Measurements from ENCODE around the gene ARHGEF16.

ARHGEF16 gene

DNA sequence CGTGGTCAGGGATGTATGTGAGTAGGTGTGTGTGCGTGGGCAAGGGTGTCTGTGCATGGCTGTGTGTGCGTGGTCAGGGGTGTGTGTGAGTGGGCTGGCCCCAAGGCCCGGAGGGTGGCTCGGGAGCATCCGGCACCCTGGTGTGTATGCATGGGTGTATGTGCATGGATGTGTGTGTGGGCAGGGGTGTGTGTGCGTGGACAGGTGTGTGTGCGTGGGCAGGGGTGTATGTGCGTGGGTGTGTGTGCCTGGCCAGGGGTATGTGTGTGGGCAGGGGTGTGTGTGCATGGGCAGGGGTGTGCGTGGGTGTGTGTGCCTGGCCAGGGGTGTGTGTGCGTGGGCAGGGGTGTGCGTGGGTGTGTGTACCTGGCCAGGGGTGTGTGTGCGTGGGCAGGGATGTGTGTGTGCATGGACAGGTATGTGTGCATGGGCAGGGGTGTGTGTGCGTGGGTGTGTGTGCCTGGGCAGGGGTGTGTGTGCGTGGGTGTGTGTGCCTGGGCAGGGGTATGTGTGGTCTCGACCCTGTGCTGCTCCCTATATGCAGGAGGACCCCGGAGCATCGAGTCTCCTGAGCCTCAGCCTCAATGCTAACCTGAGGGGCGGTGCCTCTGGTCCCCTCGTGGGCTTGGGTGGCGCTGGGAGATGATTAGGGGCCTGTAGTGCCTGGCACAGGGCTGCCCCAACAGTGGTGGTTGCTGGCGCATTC lies 16.3 kb downstream of the ARHGEF16 start:
- no peak for TF ChIP-seq EZH2phosphoT487 (IDR thresholded peaks at IDR 0.05; ENCODE audit: low read length)
- TF ChIP-seq, protein P1, sequence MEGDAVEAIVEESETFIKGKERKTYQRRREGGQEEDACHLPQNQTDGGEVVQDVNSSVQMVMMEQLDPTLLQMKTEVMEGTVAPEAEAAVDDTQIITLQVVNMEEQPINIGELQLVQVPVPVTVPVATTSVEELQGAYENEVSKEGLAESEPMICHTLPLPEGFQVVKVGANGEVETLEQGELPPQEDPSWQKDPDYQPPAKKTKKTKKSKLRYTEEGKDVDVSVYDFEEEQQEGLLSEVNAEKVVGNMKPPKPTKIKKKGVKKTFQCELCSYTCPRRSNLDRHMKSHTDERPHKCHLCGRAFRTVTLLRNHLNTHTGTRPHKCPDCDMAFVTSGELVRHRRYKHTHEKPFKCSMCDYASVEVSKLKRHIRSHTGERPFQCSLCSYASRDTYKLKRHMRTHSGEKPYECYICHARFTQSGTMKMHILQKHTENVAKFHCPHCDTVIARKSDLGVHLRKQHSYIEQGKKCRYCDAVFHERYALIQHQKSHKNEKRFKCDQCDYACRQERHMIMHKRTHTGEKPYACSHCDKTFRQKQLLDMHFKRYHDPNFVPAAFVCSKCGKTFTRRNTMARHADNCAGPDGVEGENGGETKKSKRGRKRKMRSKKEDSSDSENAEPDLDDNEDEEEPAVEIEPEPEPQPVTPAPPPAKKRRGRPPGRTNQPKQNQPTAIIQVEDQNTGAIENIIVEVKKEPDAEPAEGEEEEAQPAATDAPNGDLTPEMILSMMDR (IDR thresholded peaks at IDR 0.05; ENCODE audit: low read length): no peak
- TF ChIP-seq EZH2 (optimal IDR thresholded peaks at IDR 0.05; ENCODE audit: low read depth, low read length): no peak
- Histone ChIP-seq H3K79me2 (ENCODE audit: low read length) (no peaks in the 10 kb centered on the region), H3K4me3 (ENCODE audit: low read length) (no peak overlapping the region), H3K36me3 (replicated peaks; ENCODE audit: insufficient read depth, low read length) (no peaks in the 10 kb centered on the region), H3K9ac (ENCODE audit: low read length) (no peak overlapping the region), H4K20me1 (ENCODE audit: insufficient read depth, low read length) (no peaks in the 10 kb centered on the region), H3K27me3 (replicated peaks; ENCODE audit: insufficient read depth, low read length) (peaks cover 70% of the 10 kb centered on the region), H3K4me2 (ENCODE audit: low read depth, low read length) (no peak overlapping the region), H3K4me1 (ENCODE audit: low read length) (no peaks in the 10 kb centered on the region), H3K27ac (ENCODE audit: low read length) (no peak overlapping the region), H3K9me3 (replicated peaks; ENCODE audit: insufficient read depth, low read length) (no peaks in the 10 kb centered on the region), H2AFZ (ENCODE audit: low read length) (no peak overlapping the region), H3F3A (ENCODE audit: insufficient read depth, low read length) (no peaks in the 10 kb centered on the region), H3K9me2 (replicated peaks; ENCODE audit: insufficient read depth, low read length) (no peaks in the 10 kb centered on the region)
- no peak for DNase-seq

DNA sequence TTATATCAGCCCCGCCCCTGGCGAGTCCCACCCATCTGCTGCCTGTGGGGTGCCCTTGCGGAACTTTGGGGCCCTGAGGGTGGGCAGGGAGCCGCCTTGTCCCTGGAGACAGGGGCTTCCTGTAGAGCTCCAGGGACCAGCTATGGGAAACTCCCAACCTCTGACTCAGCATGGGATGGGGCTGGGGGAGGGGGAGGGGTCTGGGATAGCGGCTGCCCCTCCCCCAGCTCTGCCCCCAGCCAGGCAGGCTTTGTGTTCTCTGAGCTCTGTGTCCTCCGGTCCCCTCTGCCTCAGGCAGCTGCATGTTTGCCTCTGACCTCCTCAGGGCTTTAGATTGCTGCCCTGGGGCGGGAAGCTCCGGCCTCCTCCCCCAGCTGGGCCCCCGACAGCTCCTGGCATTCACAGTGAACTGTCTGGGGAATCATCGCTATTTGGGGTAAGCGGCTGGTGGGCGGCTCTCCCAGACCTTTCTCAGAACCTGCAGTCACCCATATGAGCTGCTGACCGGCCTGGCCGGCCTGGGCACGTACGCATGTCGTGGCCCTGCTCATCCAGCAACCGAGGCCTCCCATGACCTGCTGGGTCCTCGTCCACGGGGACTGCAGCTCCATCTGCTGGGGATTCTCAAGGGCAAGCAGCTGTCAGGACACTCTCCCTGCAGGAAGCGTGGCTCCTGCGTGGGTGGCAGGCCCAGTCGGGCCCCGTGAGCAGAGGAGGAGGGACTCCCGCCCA lies 17.1 kb downstream of the ARHGEF16 start:
- H3F3A ChIP-seq (ENCODE audit: insufficient read depth, low read length): no peaks in the 10 kb centered on the region
- TF ChIP-seq, protein P1 (IDR thresholded peaks at IDR 0.05; ENCODE audit: low read length): no peak
- TF ChIP-seq EZH2 (optimal IDR thresholded peaks at IDR 0.05; ENCODE audit: low read depth, low read length) (no peak), EZH2phosphoT487 (IDR thresholded peaks at IDR 0.05; ENCODE audit: low read length) (no peak)
- no peak overlapping the region for H3K27ac ChIP-seq (ENCODE audit: low read length)
- no peaks in the 10 kb centered on the region for H3K36me3 ChIP-seq (replicated peaks; ENCODE audit: insufficient read depth, low read length)
- peaks cover 63% of the 10 kb centered on the region for H3K27me3 ChIP-seq (replicated peaks; ENCODE audit: insufficient read depth, low read length)
- H3K79me2 ChIP-seq (ENCODE audit: low read length): no peaks in the 10 kb centered on the region
- no peak overlapping the region for H3K9ac ChIP-seq (ENCODE audit: low read length)
- no peak overlapping the region for H3K4me3 ChIP-seq (ENCODE audit: low read length)
- no peaks in the 10 kb centered on the region for H3K9me3 ChIP-seq (replicated peaks; ENCODE audit: insufficient read depth, low read length)
- no peaks in the 10 kb centered on the region for H4K20me1 ChIP-seq (ENCODE audit: insufficient read depth, low read length)
- H2AFZ ChIP-seq (ENCODE audit: low read length): no peak overlapping the region
- DNase-seq: no peak
- no peak overlapping the region for H3K4me2 ChIP-seq (ENCODE audit: low read depth, low read length)
- H3K4me1 ChIP-seq (ENCODE audit: low read length): no peaks in the 10 kb centered on the region
- H3K9me2 ChIP-seq (replicated peaks; ENCODE audit: insufficient read depth, low read length): no peaks in the 10 kb centered on the region

DNA sequence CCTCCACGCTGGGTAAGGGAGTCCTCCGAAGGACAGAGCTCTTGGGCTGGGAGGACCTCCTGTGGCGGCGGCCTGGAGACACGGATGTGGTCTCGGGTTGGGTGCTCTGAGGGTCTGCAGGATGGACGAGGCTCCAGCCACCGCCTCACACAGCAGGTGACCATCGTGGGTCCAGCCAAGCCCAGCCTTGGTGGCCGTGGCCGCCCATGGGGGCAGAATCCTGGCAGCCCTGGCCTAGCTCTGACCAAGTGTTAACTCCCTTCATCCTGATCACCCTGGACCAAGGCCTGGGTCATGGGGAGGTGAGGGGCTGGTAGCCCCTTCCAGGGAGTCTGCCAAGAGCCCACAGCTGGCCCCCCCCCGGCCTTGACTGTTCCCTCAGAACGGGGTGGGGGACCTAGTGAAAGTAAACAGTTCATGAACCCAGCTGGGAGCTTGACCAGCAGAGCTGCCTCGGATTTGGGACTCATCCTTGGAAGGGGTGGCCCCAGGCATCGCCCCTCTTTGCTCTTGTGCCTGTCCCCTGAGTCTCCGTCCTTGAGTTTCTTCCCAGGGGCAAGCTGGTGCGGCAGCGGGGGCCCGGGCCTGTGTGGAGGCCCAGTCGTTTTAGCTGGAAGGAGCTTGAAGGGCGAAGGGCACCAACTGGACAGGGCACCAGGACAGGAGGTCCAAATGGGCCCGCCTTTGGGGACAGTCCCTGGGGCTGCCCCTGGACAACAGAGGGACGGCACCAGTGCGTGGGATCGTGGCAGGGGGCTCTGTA lies 17.8 kb downstream of the ARHGEF16 start:
- Histone ChIP-seq H3K9me3 (replicated peaks; ENCODE audit: insufficient read depth, low read length) (no peaks in the 10 kb centered on the region), H3K9me2 (replicated peaks; ENCODE audit: insufficient read depth, low read length) (no peaks in the 10 kb centered on the region), H3K4me1 (ENCODE audit: low read length) (no peaks in the 10 kb centered on the region), H3K36me3 (replicated peaks; ENCODE audit: insufficient read depth, low read length) (no peaks in the 10 kb centered on the region), H3K4me2 (ENCODE audit: low read depth, low read length) (no peak overlapping the region), H3K4me3 (ENCODE audit: low read length) (no peak overlapping the region), H3K27me3 (replicated peaks; ENCODE audit: insufficient read depth, low read length) (peaks cover 56% of the 10 kb centered on the region), H3K79me2 (ENCODE audit: low read length) (no peaks in the 10 kb centered on the region), H3F3A (ENCODE audit: insufficient read depth, low read length) (no peaks in the 10 kb centered on the region), H3K27ac (ENCODE audit: low read length) (no peak overlapping the region), H3K9ac (ENCODE audit: low read length) (no peak overlapping the region), H4K20me1 (ENCODE audit: insufficient read depth, low read length) (no peaks in the 10 kb centered on the region), H2AFZ (ENCODE audit: low read length) (no peak overlapping the region)
- no peak for DNase-seq
- TF ChIP-seq, protein P1 (IDR thresholded peaks at IDR 0.05; ENCODE audit: low read length): no peak
- TF ChIP-seq EZH2phosphoT487 (IDR thresholded peaks at IDR 0.05; ENCODE audit: low read length) (no peak), EZH2 (optimal IDR thresholded peaks at IDR 0.05; ENCODE audit: low read depth, low read length) (no peak)
